ENCODE results near the gene FBXO4. TPM values are rescaled to one million over a fixed set of nuclear protein-coding genes. Genes with fewer than 3 reads are reported as not detected.

Gene FBXO4
- total RNA-seq, 1 donor from 2014 or later = 17.2 TPM

DNA sequence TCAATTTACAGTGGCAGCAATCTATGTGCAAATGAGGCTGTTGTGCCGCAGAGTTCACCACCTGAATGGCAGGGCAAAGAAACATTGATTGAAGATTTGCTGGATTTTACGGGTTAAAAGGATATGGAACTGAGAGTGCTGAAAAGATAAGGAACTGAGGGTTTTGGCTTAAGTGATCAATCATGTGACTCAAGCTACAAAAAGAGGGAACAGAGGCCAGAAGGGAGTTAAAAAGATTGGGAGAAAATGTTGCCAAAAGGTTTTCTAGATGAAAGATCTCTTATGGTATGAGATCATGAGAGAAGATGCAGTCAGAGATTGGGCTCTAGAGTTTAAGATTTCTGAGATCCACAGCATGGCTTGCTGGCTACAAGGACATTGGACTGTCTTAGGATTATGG lies 28.9 kb upstream of the FBXO4 start:
- H3K27me3 Mint-ChIP-seq (ENCODE audit: low read depth) = peaks cover 23% of the 10 kb centered on the region

DNA sequence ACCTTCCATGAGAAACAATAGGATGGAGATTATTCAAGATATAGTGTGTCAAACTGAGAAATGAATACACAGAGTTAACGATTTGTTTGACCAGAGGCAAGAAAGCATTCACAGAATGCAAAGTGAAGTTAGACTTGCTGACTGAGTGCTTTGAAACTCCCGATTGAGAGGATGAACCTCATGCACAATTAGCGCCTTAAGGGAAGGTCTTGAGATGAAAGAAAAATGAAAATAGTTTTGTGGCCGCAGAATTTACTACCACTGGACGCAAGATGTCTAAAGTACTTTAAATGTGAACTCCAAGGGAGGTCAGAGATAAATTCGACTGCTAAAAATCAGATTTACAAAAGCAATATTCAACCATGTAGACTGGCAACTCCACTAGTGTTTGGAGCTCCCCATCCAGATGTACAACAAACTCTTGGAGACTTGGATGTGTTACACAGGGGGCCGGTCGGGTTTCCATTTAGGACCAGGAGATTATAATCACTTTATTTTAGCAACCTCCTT lies 21.6 kb upstream of the FBXO4 start:
- Mint-ChIP-seq H3K9me3 (no peaks in the 10 kb centered on the region), H3K4me3 (ENCODE audit: low read depth) (peak overlapping the region; percentile 97), H3K27me3 (ENCODE audit: low read depth) (peaks cover under 1% of the 10 kb centered on the region), H3K4me1 (ENCODE audit: low read depth) (peaks cover 42% of the 10 kb centered on the region), H3K27ac (peak overlapping the region; percentile 97), H3K36me3 (ENCODE audit: low read depth) (peaks cover 25% of the 10 kb centered on the region)
- no peak for DNase-seq (ENCODE audit: low spot score)
- intact Hi-C loops (cut with micrococcal nuclease) = loop anchor here (10.0 kb wide), 1 partner anchor 1111 kb away; no protein-coding TSS in a partner anchor

More for the DNA sequence above, 28.9 kb upstream of the FBXO4 start:
- H3K9me3 Mint-ChIP-seq = peaks cover 4% of the 10 kb centered on the region
- no peak for DNase-seq (ENCODE audit: low spot score)
- intact Hi-C loops (cut with micrococcal nuclease) = no loop called here
- H3K36me3 Mint-ChIP-seq (ENCODE audit: low read depth) = no peaks in the 10 kb centered on the region
- no peak overlapping the region for H3K27ac Mint-ChIP-seq
- H3K4me3 Mint-ChIP-seq (ENCODE audit: low read depth) = no peak overlapping the region
- H3K4me1 Mint-ChIP-seq (ENCODE audit: low read depth) = peaks cover 21% of the 10 kb centered on the region

DNA sequence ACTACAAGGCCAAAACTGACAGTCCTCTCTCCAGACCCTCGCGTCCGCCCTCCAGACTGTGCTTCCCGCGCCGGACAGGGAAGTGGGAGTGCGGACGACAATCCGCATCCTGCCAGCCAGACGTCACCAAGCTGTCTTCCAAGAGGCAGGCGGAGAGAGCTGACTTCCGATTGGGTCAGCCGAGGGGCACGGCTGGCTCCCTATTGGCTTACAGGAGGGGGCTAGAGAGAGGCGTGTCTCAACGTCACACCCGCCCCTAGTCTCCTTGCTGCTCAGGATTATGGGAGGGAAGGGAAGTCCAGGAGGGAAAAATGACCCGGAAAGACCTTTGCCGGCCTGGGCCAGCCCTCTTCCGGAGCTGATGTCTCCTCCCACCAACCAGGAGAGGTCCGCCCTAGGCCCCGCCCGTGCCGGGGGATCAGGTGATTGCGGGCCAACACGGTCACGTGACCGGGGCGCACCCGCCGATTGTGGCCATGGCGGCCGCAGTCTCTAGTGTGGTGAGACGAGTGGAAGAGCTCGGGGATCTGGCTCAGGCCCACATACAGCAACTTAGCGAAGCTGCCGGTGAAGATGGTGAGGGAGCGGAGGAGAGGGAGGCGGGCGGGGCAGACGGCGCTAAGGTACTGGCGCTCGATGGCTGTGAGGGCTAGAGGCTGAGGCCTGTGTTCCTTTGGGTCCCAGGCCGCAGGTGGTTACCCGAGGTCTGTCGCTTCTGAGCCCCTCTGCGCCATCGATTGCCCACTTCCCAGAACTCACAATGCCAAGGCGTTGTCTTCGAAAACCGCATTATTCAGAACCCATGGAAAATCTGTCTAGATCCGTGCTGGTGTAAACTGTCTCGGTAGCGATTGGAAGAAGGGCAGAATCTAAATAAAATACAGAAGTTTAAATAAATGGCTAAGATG lies 20.9 kb upstream of the FBXO4 start, which contains the start of gene RIMOC1:
Gene RIMOC1, plus strand, starts transcription at position 453 of the 908 bp plus-strand sequence. Its CDS starts 24 bp downstream, at position 477.
- Mint-ChIP-seq H3K4me3 (ENCODE audit: low read depth) (peak within 1 kb of the TSS; percentile 97), H3K27ac (peak within 1 kb of the TSS; percentile 97), H3K36me3 (ENCODE audit: low read depth) (peaks cover 32% of the 10 kb centered on the region), H3K4me1 (ENCODE audit: low read depth) (peaks cover 49% of the 10 kb centered on the region), H3K9me3 (no peaks in the 10 kb centered on the region), H3K27me3 (ENCODE audit: low read depth) (no peaks in the 10 kb centered on the region)
- DNase-seq (ENCODE audit: low spot score) = peak; percentile 98
- intact Hi-C loops (cut with micrococcal nuclease) = loop anchor here (1.0 to 10.0 kb wide), 8 partner anchors 10 to 1217 kb away; partner anchors contain the start of genes FBXO4 and OXCT1

DNA sequence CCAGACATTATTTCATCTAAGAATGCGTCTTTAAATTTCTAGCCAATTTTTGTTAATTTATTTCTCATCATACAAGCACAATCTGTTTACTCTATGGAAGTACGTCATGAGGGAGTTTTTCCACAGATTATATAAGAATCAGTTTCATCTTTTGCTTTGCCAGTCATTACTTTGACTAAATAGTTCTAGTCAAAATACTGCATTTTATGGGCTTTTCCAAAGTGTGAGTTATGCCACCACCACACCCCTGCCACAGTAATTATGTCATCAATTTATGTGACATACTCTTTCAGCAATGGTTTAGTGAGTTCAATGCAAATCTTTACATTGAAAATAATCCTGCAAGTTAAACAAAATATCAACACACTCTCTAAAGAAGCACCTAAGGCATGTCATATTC lies 18.9 kb upstream of the FBXO4 start:
- no peak overlapping the region for H3K27ac Mint-ChIP-seq
- DNase-seq (ENCODE audit: low spot score) = no peak
- no peaks in the 10 kb centered on the region for H3K9me3 Mint-ChIP-seq
- peaks cover 56% of the 10 kb centered on the region for H3K4me1 Mint-ChIP-seq (ENCODE audit: low read depth)
- H3K27me3 Mint-ChIP-seq (ENCODE audit: low read depth) = no peaks in the 10 kb centered on the region
- H3K4me3 Mint-ChIP-seq (ENCODE audit: low read depth) = peak overlapping the region; percentile 27
- intact Hi-C loops (cut with micrococcal nuclease) = loop anchor here (10.0 kb wide), 1 partner anchor 1109 kb away; no protein-coding TSS in a partner anchor
- H3K36me3 Mint-ChIP-seq (ENCODE audit: low read depth) = peaks cover 47% of the 10 kb centered on the region

DNA sequence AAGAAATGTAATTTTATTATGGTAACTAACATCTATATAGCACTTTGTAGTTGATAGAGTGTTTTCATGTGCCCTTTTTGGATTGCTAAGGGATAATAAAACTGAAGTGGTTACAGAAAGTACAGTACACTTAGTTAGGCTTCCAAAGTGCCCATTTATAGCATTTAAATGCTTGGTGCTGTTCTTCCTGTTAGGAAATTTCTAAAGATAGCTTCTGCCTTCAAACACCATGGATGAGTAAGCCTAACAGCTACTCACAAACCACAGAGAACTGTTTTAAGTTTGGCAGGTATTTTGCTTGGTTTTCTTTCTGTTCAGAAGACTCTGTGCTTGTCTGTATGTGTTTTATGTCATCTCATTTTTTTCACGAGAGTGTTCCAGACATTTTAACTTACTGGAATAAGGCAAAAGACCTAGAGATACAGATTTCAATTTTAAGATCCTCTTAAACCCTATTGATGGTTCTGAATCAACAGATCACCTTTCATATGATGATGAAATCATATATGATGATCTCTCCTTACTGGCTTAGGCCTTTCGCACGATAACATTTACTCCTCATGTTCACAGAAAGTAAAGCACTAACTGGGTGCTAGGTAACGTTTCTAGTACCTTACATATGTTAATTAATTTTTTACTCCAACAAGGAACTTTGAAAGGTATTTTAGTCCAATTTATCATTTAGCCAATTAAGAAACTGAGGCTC lies 16.6 kb upstream of the FBXO4 start:
- H3K36me3 Mint-ChIP-seq (ENCODE audit: low read depth) = peaks cover 70% of the 10 kb centered on the region
- intact Hi-C loops (cut with micrococcal nuclease) = loop anchor here (10.0 kb wide), 1 partner anchor 1106 kb away; no protein-coding TSS in a partner anchor

DNA sequence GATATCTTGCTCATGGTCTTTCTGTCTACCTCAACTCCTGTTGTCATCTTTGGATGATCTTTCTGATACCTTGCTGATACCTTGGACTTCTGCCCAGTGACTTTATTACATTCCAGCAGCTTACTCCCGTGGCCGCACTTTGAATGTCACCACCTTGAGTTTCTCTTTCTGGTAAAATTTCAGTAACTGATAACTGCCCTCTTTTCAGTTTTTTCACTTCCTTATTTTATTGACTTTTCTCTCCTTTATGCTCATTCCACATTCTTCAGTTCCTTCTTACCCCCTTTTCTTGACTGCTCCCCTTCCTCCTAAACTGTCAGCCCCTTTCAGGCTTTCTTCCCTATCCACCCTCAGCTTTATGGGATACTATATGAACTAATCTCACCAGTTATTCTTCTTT lies 7.0 kb upstream of the FBXO4 start:
- Mint-ChIP-seq H3K27ac (no peak overlapping the region), H3K9me3 (no peaks in the 10 kb centered on the region), H3K27me3 (ENCODE audit: low read depth) (no peaks in the 10 kb centered on the region), H3K4me3 (ENCODE audit: low read depth) (no peak overlapping the region), H3K36me3 (ENCODE audit: low read depth) (peaks cover 77% of the 10 kb centered on the region), H3K4me1 (ENCODE audit: low read depth) (peaks cover 33% of the 10 kb centered on the region)
- intact Hi-C loops (cut with micrococcal nuclease) = no loop called here
- DNase-seq (ENCODE audit: low spot score) = no peak

More for the DNA sequence above, 16.6 kb upstream of the FBXO4 start:
- DNase-seq (ENCODE audit: low spot score) = no peak
- H3K27ac Mint-ChIP-seq = peak overlapping the region; percentile 65
- no peaks in the 10 kb centered on the region for H3K27me3 Mint-ChIP-seq (ENCODE audit: low read depth)
- peaks cover 55% of the 10 kb centered on the region for H3K4me1 Mint-ChIP-seq (ENCODE audit: low read depth)
- H3K4me3 Mint-ChIP-seq (ENCODE audit: low read depth) = no peak overlapping the region
- H3K9me3 Mint-ChIP-seq = no peaks in the 10 kb centered on the region

DNA sequence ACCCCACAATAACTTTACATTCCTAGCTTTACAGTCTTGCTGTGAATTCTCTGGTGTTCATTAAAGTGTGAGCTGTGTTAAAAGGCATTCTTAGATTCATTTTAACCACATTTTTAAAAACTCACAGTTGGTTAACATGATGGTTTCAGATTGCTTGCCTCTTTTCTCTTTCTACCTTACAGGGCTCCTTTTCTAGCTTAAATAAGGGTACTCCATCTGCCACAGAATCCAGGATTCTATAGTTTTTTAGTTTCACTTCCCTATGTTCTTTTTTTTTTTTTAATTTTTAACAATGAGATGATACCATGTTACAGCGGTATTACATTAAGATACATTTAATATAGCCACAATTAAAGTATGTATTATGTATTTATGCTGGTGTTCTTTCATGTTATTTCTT lies 3.9 kb upstream of the FBXO4 start:
- H3K9me3 Mint-ChIP-seq = no peaks in the 10 kb centered on the region
- H3K27ac Mint-ChIP-seq = no peak overlapping the region
- H3K27me3 Mint-ChIP-seq (ENCODE audit: low read depth) = no peaks in the 10 kb centered on the region
- intact Hi-C loops (cut with micrococcal nuclease) = no loop called here
- H3K4me3 Mint-ChIP-seq (ENCODE audit: low read depth) = no peak overlapping the region
- DNase-seq (ENCODE audit: low spot score) = no peak
- peaks cover 47% of the 10 kb centered on the region for H3K36me3 Mint-ChIP-seq (ENCODE audit: low read depth)
- H3K4me1 Mint-ChIP-seq (ENCODE audit: low read depth) = peaks cover 19% of the 10 kb centered on the region

DNA sequence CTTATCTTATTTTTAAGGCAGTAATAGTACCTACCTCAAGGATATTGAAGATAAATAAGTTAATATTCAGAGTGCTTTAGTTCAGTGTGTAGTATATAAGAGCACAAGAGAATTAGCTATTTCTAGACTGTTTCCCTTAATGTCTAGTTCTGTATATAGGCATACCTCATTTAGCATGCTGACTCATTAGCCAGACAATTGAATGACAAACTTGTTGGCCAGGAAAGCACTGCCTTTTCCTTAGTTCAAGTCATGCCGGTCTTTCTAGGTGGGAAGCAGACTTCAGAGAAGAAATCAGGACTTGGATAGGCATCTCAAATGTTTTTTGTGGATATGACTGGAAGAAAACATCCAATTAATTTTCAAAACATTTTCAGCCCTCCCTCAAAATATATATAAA lies 3.2 kb upstream of the FBXO4 start:
- Mint-ChIP-seq H3K27ac (no peak overlapping the region), H3K4me1 (ENCODE audit: low read depth) (peaks cover 20% of the 10 kb centered on the region), H3K27me3 (ENCODE audit: low read depth) (no peaks in the 10 kb centered on the region)

DNA sequence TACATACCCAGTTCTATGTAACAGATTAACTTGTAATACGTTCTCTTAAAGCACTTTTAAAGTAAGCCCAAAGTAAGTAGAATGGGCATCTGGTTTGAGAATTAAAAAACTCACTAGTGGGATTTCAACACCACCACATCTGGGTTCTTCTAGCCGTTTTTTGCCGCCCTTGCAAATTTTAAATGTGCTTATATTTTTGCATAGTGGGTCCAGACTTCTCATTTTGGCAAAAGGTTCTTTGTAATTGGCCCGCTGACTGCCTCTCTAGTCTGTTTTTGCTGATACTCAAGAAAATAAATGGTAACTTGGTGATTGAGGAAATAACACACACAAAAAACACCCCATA lies 582 bp upstream of the FBXO4 start:
- intact Hi-C loops (cut with micrococcal nuclease) = no loop called here
- H3K4me3 Mint-ChIP-seq (ENCODE audit: low read depth) = peak overlapping the region; percentile 90

More for the DNA sequence above, 3.2 kb upstream of the FBXO4 start:
- no peak for DNase-seq (ENCODE audit: low spot score)
- intact Hi-C loops (cut with micrococcal nuclease) = no loop called here
- Mint-ChIP-seq H3K9me3 (no peaks in the 10 kb centered on the region), H3K36me3 (ENCODE audit: low read depth) (peaks cover 45% of the 10 kb centered on the region), H3K4me3 (ENCODE audit: low read depth) (no peak overlapping the region)

DNA sequence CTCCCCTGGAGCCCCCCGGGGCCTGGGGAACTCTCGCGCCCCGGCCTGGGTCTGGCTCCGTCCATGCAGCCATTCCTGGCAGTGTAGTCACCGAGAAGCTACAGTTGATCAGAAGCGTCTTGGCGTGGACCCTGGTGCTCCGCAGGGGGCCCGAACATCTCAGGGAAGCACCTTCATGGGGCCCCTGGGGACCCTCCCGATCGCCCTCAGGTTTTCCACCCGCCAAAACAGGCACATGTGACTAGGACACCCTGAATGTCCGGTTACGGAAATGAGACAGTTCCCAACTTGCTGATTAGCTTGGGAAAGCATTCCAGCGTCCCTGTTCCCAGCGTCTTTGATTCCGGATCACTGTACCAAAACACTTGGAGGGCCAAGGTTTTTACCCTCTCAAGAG lies 472 bp downstream of the FBXO4 start:
- peaks cover 16% of the 10 kb centered on the region for H3K4me1 Mint-ChIP-seq (ENCODE audit: low read depth)
- no peak for DNase-seq (ENCODE audit: low spot score)
- H3K27me3 Mint-ChIP-seq (ENCODE audit: low read depth) = no peaks in the 10 kb centered on the region
- intact Hi-C loops (cut with micrococcal nuclease) = loop anchor here (1.0 kb wide), 3 partner anchors 21 to 69 kb away; partner anchors contain the start of genes OXCT1 and RIMOC1
- peaks cover 29% of the 10 kb centered on the region for H3K36me3 Mint-ChIP-seq (ENCODE audit: low read depth)
- peak overlapping the region; percentile 90 for H3K4me3 Mint-ChIP-seq (ENCODE audit: low read depth)
- H3K27ac Mint-ChIP-seq = peak overlapping the region; percentile 88
- no peaks in the 10 kb centered on the region for H3K9me3 Mint-ChIP-seq

More for the DNA sequence above, 582 bp upstream of the FBXO4 start:
- Mint-ChIP-seq H3K27ac (peak overlapping the region; percentile 98), H3K4me1 (ENCODE audit: low read depth) (peaks cover 17% of the 10 kb centered on the region), H3K36me3 (ENCODE audit: low read depth) (peaks cover 29% of the 10 kb centered on the region), H3K27me3 (ENCODE audit: low read depth) (no peaks in the 10 kb centered on the region), H3K9me3 (no peaks in the 10 kb centered on the region)
- no peak for DNase-seq (ENCODE audit: low spot score)

DNA sequence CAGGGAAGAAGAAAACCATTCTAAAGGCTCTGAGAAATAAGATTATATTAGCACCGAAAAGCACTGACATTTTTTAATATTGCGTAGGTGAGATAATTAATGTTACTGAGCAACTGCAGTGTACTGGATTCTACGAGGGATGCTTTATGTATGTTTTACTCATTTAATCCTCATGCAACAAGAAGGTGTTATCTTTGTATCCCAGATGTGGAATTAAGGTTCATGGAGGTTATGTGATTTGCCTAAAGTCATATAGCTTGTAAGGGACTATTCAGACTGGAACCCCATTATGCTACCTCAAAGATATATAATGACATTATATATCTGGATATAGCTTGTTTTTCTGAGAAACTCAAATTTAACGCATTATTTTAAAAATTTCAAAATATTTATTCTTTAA lies 2.5 kb downstream of the FBXO4 start:
- no peak for DNase-seq (ENCODE audit: low spot score)
- Mint-ChIP-seq H3K36me3 (ENCODE audit: low read depth) (peaks cover 26% of the 10 kb centered on the region), H3K4me3 (ENCODE audit: low read depth) (no peak overlapping the region), H3K27ac (no peak overlapping the region), H3K9me3 (no peaks in the 10 kb centered on the region), H3K4me1 (ENCODE audit: low read depth) (peaks cover 9% of the 10 kb centered on the region), H3K27me3 (ENCODE audit: low read depth) (no peaks in the 10 kb centered on the region)
- intact Hi-C loops (cut with micrococcal nuclease) = no loop called here

DNA sequence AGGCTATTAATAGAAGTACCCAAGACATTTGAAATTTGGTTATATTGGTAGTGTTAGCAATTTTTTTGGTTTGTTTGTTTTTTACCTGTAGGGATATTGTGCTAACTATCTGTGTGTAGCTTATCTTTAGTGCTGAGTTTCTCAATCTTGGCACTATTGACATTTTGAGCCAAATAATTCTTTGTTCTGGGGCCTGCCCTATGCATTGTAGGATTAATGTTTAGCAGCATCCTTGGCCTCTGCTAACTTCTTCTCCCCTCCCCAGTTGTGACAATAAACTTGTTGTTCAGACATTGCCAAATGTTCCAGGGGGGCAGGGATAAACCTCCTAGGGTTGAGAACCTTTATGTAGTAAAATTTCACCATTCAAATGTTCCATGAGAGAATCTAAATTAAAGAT lies 4.0 kb downstream of the FBXO4 start:
- DNase-seq (ENCODE audit: low spot score) = no peak
- peaks cover 9% of the 10 kb centered on the region for H3K4me1 Mint-ChIP-seq (ENCODE audit: low read depth)
- no peak overlapping the region for H3K4me3 Mint-ChIP-seq (ENCODE audit: low read depth)
- H3K36me3 Mint-ChIP-seq (ENCODE audit: low read depth) = peaks cover 31% of the 10 kb centered on the region
- H3K27ac Mint-ChIP-seq = no peak overlapping the region
- H3K9me3 Mint-ChIP-seq = no peaks in the 10 kb centered on the region
- intact Hi-C loops (cut with micrococcal nuclease) = no loop called here
- no peaks in the 10 kb centered on the region for H3K27me3 Mint-ChIP-seq (ENCODE audit: low read depth)
